ENCODE data around the gene CEP57. TPM values are rescaled to one million over a fixed set of nuclear protein-coding genes. Genes with fewer than 3 reads are reported as not detected.
A peak's percentile ranks its signal among the peaks of the same experiment; 100 is the strongest.

CEP57 gene
- total RNA-seq, 4 donors from 2014 or later: 41.3 to 57.7 (median 53.7) TPM

- Histone ChIP-seq H3K4me3 (replicated peaks in 1 of 3) (no peak overlapping the region), H3K9me3 (no peaks in the 10 kb centered on the region), H3K4me1 (no peaks in the 10 kb centered on the region), H3K36me3 (peaks cover 14 to 43% of the 10 kb centered on the region in 2 donors), H3K27ac (no peak overlapping the region), H3K27me3 (no peaks in the 10 kb centered on the region)
- TF ChIP-seq POLR2A (IDR thresholded peaks at IDR 0.05): no peak
- TF ChIP-seq CTCF (IDR thresholded peaks at IDR 0.05): no peak
- WGBS, 2 donors: 89 to 91% methylated on average over 1 of the region's 1 CpG
- no peak for DNase-seq
- intact Hi-C loops (cut with DNase I): no loop called here
Measured at GRCh38 chr11:95833378-95833777, 43.1 kb downstream of the CEP57 start.

- TF ChIP-seq POLR2A (IDR thresholded peaks at IDR 0.05) (no peak), CTCF (IDR thresholded peaks at IDR 0.05) (no peak)
- H3K27ac ChIP-seq: no peak overlapping the region
- H3K27me3 ChIP-seq: no peaks in the 10 kb centered on the region
- peaks cover 14 to 31% of the 10 kb centered on the region in 2 donors for H3K36me3 ChIP-seq
- WGBS, 2 donors: 73% methylated on average over 3 of the region's 3 CpGs
- H3K9me3 ChIP-seq: no peaks in the 10 kb centered on the region
- H3K4me1 ChIP-seq: no peaks in the 10 kb centered on the region
- DNase-seq: no peak
- no peak overlapping the region for H3K4me3 ChIP-seq (replicated peaks in 1 of 3)
- intact Hi-C loops (cut with DNase I): loop anchor here (5.0 kb wide), 1 partner anchor 557 kb away; the partner anchor contains the start of gene JRKL
Measured at GRCh38 chr11:95835351-95835750, 45.1 kb downstream of the CEP57 start.

- peaks cover 14 to 29% of the 10 kb centered on the region in 2 donors for H3K36me3 ChIP-seq
- H3K4me1 ChIP-seq: no peaks in the 10 kb centered on the region
- no peaks in the 10 kb centered on the region for H3K9me3 ChIP-seq
- no peaks in the 10 kb centered on the region for H3K27me3 ChIP-seq
- peak; percentile 62 to 72 for DNase-seq
- H3K27ac ChIP-seq: peak overlapping the region in 1 of 3 donors; percentile 41
- TF ChIP-seq POLR2A (IDR thresholded peaks at IDR 0.05) (no peak), CTCF (IDR thresholded peaks at IDR 0.05) (peak; percentile 58 to 93 (median 89))
- intact Hi-C loops (cut with DNase I): loop anchor here (5.0 kb wide), 1 partner anchor 556 kb away; the partner anchor contains the start of gene JRKL
- no peak overlapping the region for H3K4me3 ChIP-seq (replicated peaks in 1 of 3)
- WGBS, 2 donors: 18 to 27% methylated on average over 3 of the region's 3 CpGs
Measured at GRCh38 chr11:95835768-95836488, 45.6 kb downstream of the CEP57 start.

GRCh38 chr11:95845167-95845566 lies 54.9 kb downstream of the CEP57 start:
- no peak overlapping the region for H3K4me3 ChIP-seq (replicated peaks in 1 of 3)
- H3K27ac ChIP-seq: no peak overlapping the region
- intact Hi-C loops (cut with DNase I): no loop called here
- 91 to 92% methylated on average over 1 of the region's 1 CpG for WGBS, 2 donors
- H3K27me3 ChIP-seq: no peaks in the 10 kb centered on the region
- DNase-seq: no peak
- H3K4me1 ChIP-seq: no peaks in the 10 kb centered on the region
- H3K9me3 ChIP-seq: no peaks in the 10 kb centered on the region
- H3K36me3 ChIP-seq: peaks cover 5 to 12% of the 10 kb centered on the region in 2 donors
- TF ChIP-seq CTCF (IDR thresholded peaks at IDR 0.05): no peak
- no peak for TF ChIP-seq POLR2A (IDR thresholded peaks at IDR 0.05)

GRCh38 chr11:95849087-95849825 lies 59.0 kb downstream of the CEP57 start:
- H3K4me1 ChIP-seq: peaks cover 0 to 7% of the 10 kb centered on the region in 2 donors
- intact Hi-C loops (cut with DNase I): no loop called here
- H3K27me3 ChIP-seq: no peaks in the 10 kb centered on the region
- H3K36me3 ChIP-seq: peaks cover 5 to 10% of the 10 kb centered on the region in 2 donors
- TF ChIP-seq POLR2A (IDR thresholded peaks at IDR 0.05) (no peak), CTCF (IDR thresholded peaks at IDR 0.05) (peak in 5 of 6 experiments; percentile 14 to 64 (median 53))
- no peaks in the 10 kb centered on the region for H3K9me3 ChIP-seq
- no peak overlapping the region for H3K27ac ChIP-seq
- DNase-seq: peak; percentile 54 to 64
- H3K4me3 ChIP-seq (replicated peaks in 1 of 3): no peak overlapping the region
- 69 to 79% methylated on average over 6 of the region's 6 CpGs for WGBS, 2 donors

All from thyroid gland (tissue), 4 donors.